H1 (cell line): Measurements from ENCODE around the gene MPRIP. TPM values are rescaled to one million over a fixed set of nuclear protein-coding genes. Genes with fewer than 3 reads are reported as not detected.

ENCODE experiments used
- CBX8 ChIP-seq: fragments of 300-800, 300-1000 bp; sonication (generic); IDR thresholded peaks from 2 replicates; pipeline ENCODE4 v1.7.1; 2016; ENCODE audit warnings: low read depth, low read length, borderline replicate concordance
- SIRT6 ChIP-seq: IDR thresholded peaks from one replicate; pipeline ENCODE4 v1.7.1; 2012; ENCODE audit warnings: low read length, inconsistent platforms
- YY1 ChIP-seq: IDR thresholded peaks from 2 replicates; pipeline ENCODE4 v1.6.1; 2011; ENCODE audit warnings: low read depth, mild to moderate bottlenecking, low read length
- polyA plus RNA-seq, 7 experiments: library from polyadenylated mRNA; depleted of rRNA in 3 of 7; stranded (reverse) in 5 of 7; unstranded in 2 of 7; fragments of >200 nt in 5 of 7; fragments of 200-250 nt in 2 of 7; gene quantifications; 1 replicate in 5 of 7; 2 replicates in 1 of 7; 4 replicates in 1 of 7; pipeline versions ENCODE4 v1.2.1 to v1.2.3, GENCODE V29; 2011 to 2013; ENCODE audit warnings: missing spikeins in 2 of 7, mixed read lengths in 2 of 7
- total RNA-seq: library from RNA; stranded (reverse); fragmentation: NEBNext Ultra II Directional; extraction: Animal tissue kit (Norgen Biotek cat#: 25700); gene quantifications from 2 replicates; pipeline ENCODE4 v1.2.1, GENCODE V29; 2021

MPRIP gene
- total and polyA plus RNA-seq, 2 of the 8 experiments (the other 6 are each of a cell fraction or from before 2014, with no cell fraction given), result 48.6 to 146 TPM

- TF ChIP-seq YY1, result no peak
- TF ChIP-seq SIRT6, result no peak
- TF ChIP-seq CBX8, result no peak
These were observed 165.7 kb downstream of the MPRIP start (continued) for GRCh38 chr17:17207998-17208397.
